Anterior cingulate cortex (tissue), 58 donors: ENCODE data around the gene CFAP97D2.
"Not testable (repeated sequence)": the region's sequence is repeated elsewhere in the genome, so short reads cannot be mapped to it uniquely, and the experiment has no call there.

ENCODE experiments used
- DNase-seq, 58 donors: peaks; one replicate each; lab custom pipeline; 2025; lab: John Stamatoyannopoulos, UW

CFAP97D2 gene

DNA sequence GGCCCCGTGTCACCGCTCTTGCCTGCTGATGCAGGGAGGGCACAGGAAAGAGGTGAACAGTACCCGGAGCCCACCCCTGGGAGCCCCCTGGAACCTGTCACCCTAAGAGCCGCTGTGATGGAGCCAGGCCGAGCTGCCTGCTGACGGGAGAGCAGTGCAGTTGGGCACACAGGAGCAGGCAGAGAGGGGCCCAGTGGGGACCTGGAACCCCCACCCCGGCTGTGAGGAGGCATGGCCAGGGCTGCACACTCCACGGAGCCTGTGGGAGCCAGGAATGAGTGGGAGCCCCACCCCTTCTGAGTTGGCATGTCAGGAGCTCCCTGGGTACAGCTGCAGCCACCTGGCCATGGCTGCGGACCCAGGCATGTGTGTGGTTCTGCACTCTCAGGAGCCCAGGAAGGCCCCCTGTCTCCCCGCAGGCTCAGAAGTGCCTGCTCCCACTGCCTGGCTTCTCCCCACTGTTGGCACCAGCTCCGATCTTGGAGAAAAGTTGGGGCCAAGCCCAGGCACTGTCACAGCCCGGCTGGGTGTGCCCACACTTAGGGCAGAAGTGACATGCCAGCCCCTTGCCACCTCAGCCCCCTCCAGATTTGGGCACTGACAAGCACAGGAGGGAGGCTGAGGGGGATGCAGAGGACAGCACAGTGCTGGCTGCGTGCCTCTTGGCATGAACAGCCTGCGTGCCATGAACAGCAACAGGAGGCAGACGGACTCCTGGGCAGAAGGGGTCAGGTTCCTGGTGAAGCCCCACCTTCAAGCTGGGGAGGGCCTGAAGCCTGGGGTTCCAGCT lies 6.3 kb downstream of the CFAP97D2 start:
- DNase-seq, result no peak

GRCh38 chr13:114194853-114195252 lies 15.8 kb downstream of the CFAP97D2 start:
- DNase-seq, result no peak

GRCh38 chr13:114196629-114197028 lies 17.6 kb downstream of the CFAP97D2 start:
- DNase-seq, result no peak

- no peak for DNase-seq
These were observed 19.5 kb downstream of the CFAP97D2 start for GRCh38 chr13:114198556-114198955.

DNA sequence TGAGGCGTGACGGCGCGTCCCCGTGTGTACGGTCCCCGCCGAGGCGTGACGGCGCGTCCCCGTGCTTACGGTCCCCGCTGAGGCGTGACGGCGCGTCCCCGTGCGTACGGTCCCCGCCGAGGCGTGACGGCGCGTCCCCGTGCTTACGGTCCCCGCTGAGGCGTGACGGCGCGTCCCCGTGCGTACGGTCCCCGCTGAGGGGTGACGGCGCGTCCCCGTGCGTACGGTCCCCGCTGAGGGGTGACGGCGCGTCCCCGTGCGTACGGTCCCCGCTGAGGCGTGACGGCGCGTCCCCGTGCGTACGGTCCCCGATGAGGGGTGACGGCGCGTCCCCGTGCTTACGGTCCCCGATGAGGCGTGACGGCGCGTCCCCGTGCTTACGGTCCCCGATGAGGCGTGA lies 20.5 kb downstream of the CFAP97D2 start:
- DNase-seq, result not testable (repeated sequence)

- DNase-seq, result no peak
These were observed 20.9 kb downstream of the CFAP97D2 start for GRCh38 chr13:114199954-114200353.

DNA sequence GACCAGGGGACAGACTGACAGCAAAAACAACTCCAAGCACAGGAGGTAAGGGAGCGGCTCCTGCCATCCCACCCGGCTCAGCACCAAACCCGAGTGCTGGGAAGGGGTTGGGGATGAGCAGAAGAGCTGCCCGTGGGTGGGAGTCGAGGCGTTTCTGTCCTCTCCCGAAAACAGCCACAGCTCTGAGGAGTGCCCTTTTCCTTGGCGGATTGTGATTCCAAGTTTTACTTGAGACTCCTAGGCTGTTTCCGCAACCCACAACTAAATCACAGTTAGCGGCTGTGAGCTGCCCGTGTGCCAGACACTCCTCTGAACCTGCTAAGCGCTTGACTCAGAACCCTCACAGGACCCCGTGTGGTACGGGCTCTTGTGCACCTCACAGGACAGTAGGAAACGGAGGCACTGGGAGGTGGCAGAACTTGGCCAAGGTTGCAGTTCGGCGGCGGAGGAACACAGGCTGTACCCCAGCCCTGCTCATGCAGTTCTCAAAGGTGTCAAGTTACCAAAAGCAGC lies 21.4 kb downstream of the CFAP97D2 start:
- DNase-seq, result no peak

- DNase-seq, result no peak
These were observed 23.5 kb downstream of the CFAP97D2 start for GRCh38 chr13:114202581-114202980.

DNA sequence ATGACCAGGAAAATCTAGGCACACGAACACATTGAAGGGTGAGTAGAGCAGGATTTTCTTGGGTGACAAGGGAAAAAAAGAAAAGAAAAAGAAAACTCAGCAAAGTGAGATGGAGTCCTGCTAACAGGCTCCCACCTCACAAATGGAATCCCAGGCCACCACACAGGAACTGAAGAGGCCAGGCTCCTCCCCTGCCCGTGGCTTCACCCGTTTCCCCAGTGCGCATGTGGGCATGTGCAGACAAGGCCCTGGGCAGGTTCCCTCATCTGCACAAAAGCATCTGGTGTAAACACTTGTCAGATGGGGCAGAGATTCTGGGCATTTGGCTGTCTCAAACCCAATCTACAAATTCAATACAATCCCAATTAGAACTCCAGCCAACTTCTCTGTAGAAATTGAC lies 24.5 kb downstream of the CFAP97D2 start:
- DNase-seq, result no peak

GRCh38 chr13:114204894-114205293 lies 25.8 kb downstream of the CFAP97D2 start:
- no peak for DNase-seq

GRCh38 chr13:114208134-114208533 lies 29.1 kb downstream of the CFAP97D2 start:
- DNase-seq, result no peak

DNA sequence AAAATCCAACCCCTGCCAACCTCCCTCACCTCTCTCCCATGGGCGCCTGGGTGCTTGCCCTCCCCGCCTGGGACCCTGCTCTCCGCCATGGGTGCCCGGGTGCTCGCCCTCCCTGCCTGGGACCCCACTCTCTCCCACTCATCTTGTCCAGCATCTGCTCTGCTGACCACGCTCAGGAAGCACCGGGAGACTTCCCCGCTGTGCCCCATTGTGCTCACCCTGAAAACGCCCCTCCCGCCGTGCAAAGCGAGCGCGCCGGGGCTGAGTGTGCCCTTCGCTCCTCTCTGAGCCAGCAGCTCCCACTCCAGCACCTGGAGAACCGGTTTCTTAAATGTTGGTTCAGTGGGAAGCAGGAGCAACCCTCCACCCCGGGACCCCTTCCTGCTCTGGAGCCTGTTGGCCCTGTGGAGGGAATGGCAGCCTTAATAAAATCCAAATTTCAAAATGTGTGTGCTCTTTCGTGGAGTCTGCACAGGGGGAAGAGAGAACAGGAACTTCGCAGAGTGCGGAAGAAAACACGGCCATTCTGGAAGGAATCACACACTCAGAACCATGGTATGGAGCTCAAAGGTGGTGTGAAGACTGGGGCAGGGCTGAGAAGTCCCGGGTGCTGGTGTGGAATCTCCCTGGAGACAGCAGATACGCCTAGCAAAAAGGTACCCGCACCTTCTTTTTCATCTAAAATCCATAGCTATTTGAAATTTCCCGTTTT lies 32.5 kb downstream of the CFAP97D2 start:
- DNase-seq, result no peak

DNA sequence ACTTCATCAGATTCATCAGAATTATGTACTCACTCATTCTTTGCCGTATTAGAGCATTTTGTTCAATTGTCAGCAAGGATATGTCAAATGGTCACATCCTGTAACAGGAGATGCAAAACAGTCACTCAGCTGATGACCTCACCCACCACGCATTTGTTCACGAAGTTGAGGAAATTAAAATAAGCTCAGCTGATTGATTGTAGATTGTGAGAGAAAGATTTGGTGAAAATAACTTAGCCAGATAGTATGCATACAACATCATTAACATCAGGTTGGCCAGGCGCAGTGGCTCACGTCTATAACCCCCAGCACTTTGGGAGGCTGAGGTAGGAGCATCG lies 33.1 kb downstream of the CFAP97D2 start:
- no peak for DNase-seq

DNA sequence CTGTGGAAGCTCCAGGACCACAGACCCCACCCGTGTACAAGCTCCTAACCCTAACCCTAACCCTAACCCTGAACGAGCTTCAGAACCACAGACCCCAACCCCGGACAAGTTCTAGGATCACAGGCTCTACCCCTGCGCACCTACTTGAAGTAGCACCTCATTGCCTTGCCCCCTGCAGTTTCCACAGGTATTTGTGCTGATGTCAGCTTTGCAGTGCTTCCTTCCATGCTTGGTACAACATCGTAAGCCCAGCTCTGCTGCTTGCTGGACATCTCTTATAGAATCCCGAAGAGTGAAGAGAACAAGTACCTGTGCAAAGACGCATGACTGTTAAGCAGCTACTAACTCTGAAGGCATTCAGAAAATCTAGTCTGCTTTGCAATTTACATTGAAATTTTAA lies 34.9 kb downstream of the CFAP97D2 start:
- no peak for DNase-seq

GRCh38 chr13:114219392-114219791 lies 40.3 kb downstream of the CFAP97D2 start:
- DNase-seq, result no peak

GRCh38 chr13:114222461-114222968 lies 43.5 kb downstream of the CFAP97D2 start:
- DNase-seq, result no peak

- no peak for DNase-seq
These were observed 45.1 kb downstream of the CFAP97D2 start for GRCh38 chr13:114224201-114224600.

DNA sequence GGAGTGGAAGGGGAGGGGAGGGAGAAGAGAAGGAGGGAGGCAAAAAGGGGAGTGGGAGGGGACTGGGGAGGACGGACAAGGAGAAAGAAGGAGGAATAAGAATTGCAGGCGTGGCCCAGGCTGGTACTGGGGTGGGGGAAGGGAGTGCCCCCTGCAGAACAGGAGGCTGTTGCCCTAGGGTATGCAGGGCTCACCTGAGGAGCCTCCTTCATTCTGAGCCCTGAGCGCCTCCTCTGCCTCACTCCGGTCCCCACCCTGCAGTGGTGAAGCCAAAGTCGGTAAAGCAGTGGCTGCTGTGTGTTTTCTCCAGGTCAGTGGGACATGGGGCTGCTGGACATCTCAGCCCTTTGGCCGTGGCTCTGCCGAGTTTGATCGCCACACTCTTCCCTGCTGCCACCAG lies 46.6 kb downstream of the CFAP97D2 start:
- no peak for DNase-seq

GRCh38 chr13:114226088-114226487 lies 47.0 kb downstream of the CFAP97D2 start:
- DNase-seq, result peak in 8 of 58 donors; percentile 7 to 62 (median 24)

GRCh38 chr13:114226699-114227323 lies 47.8 kb downstream of the CFAP97D2 start:
- DNase-seq, result peak in 56 of 58 donors; percentile 7 to 90 (median 70)

GRCh38 chr13:114227528-114227927 lies 48.5 kb downstream of the CFAP97D2 start:
- DNase-seq, result no peak
